Endothelial cell of umbilical vein (primary cell): ENCODE results near the gene OLIG1.

Experiments used
- CTCF ChIP-seq, 2 donors: IDR thresholded peaks; 1 replicate in 1 of 2; 2 replicates in 1 of 2; pipeline ENCODE4 v1.5.1; 2011; ENCODE audit warnings: low read length in 2 of 2, mild to moderate bottlenecking in 2 of 2, moderate library complexity in 2 of 2, control low read depth in 1 of 2, inconsistent platforms in 1 of 2, low read depth in 1 of 2; ENCODE audit not compliant: insufficient read depth in 1 of 2; ENCODE audit errors: extremely low read depth in 1 of 2
- EZH2 ChIP-seq: IDR thresholded peaks from 2 replicates; pipeline ENCODE4 v1.6.1; 2012; ENCODE audit warnings: borderline replicate concordance, low read depth, mild to moderate bottlenecking, moderate library complexity, low read length, inconsistent platforms; ENCODE audit not compliant: severe bottlenecking
- FOS ChIP-seq: IDR thresholded peaks from 2 replicates; pipeline ENCODE4 v1.6.1; 2011; ENCODE audit warnings: mild to moderate bottlenecking, low read length, moderate library complexity, borderline replicate concordance; ENCODE audit not compliant: insufficient read depth
- GATA2 ChIP-seq: IDR thresholded peaks from 2 replicates; pipeline ENCODE4 v1.7.0; 2011; ENCODE audit warnings: low read depth, mild to moderate bottlenecking, moderate library complexity, mixed read lengths, low read length; ENCODE audit not compliant: insufficient read length, insufficient read depth
- MYC ChIP-seq: IDR thresholded peaks from one replicate; pipeline ENCODE4 v1.6.1; 2011; ENCODE audit warnings: mild to moderate bottlenecking, low read depth, low read length
- POLR2A ChIP-seq: IDR thresholded peaks from 2 replicates; pipeline ENCODE4 v1.6.1; 2012; ENCODE audit warnings: low read depth, mild to moderate bottlenecking, control low read depth, low read length
- POLR2AphosphoS5 ChIP-seq: IDR thresholded peaks from 2 replicates; pipeline ENCODE4 v1.6.1; 2012; ENCODE audit warnings: low read depth, mild to moderate bottlenecking, control low read depth, low read length, moderate library complexity; ENCODE audit not compliant: insufficient read depth
- TF ChIP-seq, protein P1 (sequence below): IDR thresholded peaks from 2 replicates; pipeline ENCODE4 v1.6.1; 2011; ENCODE audit not compliant: insufficient read depth, insufficient read length

GRCh38 chr21:33070744-33070997 lies 730 bp downstream of the OLIG1 start:
- TF ChIP-seq CTCF (IDR thresholded peaks at IDR 0.05; ENCODE audit: extremely low read depth in 1 of 2, insufficient read depth in 1 of 2, low read depth in 1 of 2, low read length in 2 of 2) (no peak), EZH2 (no peak), POLR2A (no peak), GATA2 (no peak), POLR2AphosphoS5 (no peak), MYC (no peak), FOS (no peak)
- TF ChIP-seq, protein P1, sequence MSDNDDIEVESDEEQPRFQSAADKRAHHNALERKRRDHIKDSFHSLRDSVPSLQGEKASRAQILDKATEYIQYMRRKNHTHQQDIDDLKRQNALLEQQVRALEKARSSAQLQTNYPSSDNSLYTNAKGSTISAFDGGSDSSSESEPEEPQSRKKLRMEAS = no peak
